Gastroesophageal sphincter (tissue), 2 donors: ENCODE results near the gene ABR.

Source experiments
- EP300 ChIP-seq: sonication (generic); formaldehyde crosslinking; IDR thresholded peaks from one replicate; pipeline ENCODE4 v1.6.1; 2017; ENCODE audit warnings: antibody characterized with exemption, mild to moderate bottlenecking
- POLR2A ChIP-seq, 2 donors: fragments of 450-650 bp; IDR thresholded peaks; one replicate each; pipeline ENCODE4 v1.6.1; 2017; ENCODE audit warnings: antibody characterized with exemption in 2 of 2, mild to moderate bottlenecking in 2 of 2, moderate library complexity in 1 of 2

GRCh38 chr17:1072551-1072961 lies 107.2 kb downstream of the ABR start:
- TF ChIP-seq POLR2A (IDR thresholded peaks at IDR 0.05): no peak
- TF ChIP-seq EP300: no peak
